Kidney (tissue), 14 donors: ENCODE results near the gene PTPRT. TPM values are rescaled to one million over a fixed set of nuclear protein-coding genes. Genes with fewer than 3 reads are reported as not detected.

Source experiments
- DNase-seq, 5 donors: peaks; one replicate each; pipeline ENCODE4 v3.0.0-alpha.2; 2013 to 2020
- FAIRE-seq: peaks from 2 replicates; lab custom pipeline; 2012; peaks lifted over from hg19 to GRCh38; lab: Jason Lieb, UNC
- H3K27ac ChIP-seq, 2 donors: one replicate each; pipeline ENCODE4 v1.7.0; 2013; ENCODE audit warnings: low read depth in 2 of 2, low read length in 2 of 2, inconsistent platforms in 1 of 2
- H3K27me3 ChIP-seq: one replicate; pipeline ENCODE4 v1.7.1; 2013; ENCODE audit warnings: low read length, inconsistent platforms; ENCODE audit not compliant: control insufficient read depth, insufficient read depth
- H3K36me3 ChIP-seq, 3 donors: one replicate each; pipeline versions ENCODE4 v1.7.0 to v1.7.1; 2013; ENCODE audit warnings: low read length in 3 of 3, control low read depth in 1 of 3, inconsistent platforms in 1 of 3; ENCODE audit not compliant: insufficient read depth in 3 of 3, control insufficient read depth in 2 of 3
- H3K4me1 ChIP-seq, 3 donors: one replicate each; pipeline versions ENCODE4 v1.7.0 to v1.7.1; 2013; ENCODE audit warnings: low read length in 3 of 3, inconsistent platforms in 1 of 3, low read depth in 1 of 3; ENCODE audit not compliant: control insufficient read depth in 2 of 3, insufficient read depth in 2 of 3
- H3K4me3 ChIP-seq, 3 donors: one replicate each; pipeline versions ENCODE4 v1.7.0 to v1.8.1; 2013; ENCODE audit warnings: low read length in 3 of 3, control low read depth in 1 of 3, inconsistent platforms in 1 of 3
- H3K9ac ChIP-seq, 3 donors: one replicate each; pipeline versions ENCODE4 v1.7.0 to v1.7.1; 2013; ENCODE audit warnings: low read length in 3 of 3, control low read depth in 1 of 3, inconsistent platforms in 1 of 3
- H3K9me3 ChIP-seq, 3 donors: one replicate each; pipeline versions ENCODE4 v1.7.0 to v1.7.1; 2013; ENCODE audit warnings: low read length in 3 of 3, control low read depth in 1 of 3, inconsistent platforms in 1 of 3; ENCODE audit not compliant: control insufficient read depth in 2 of 3, insufficient read depth in 1 of 3
- intact Hi-C: fragments of 100-400 bp; cut with DNase I; formaldehyde crosslinking; loops from one replicate; pipeline ENCODE4 v1.11.1; 2022
- polyA plus RNA-seq: library from polyadenylated mRNA; stranded (reverse); fragments of 350-450 nt; fragmentation: Illumina TruSeq; extraction: RNeasy Lipid Tissue Mini Kit (QIAGEN cat#74804); gene quantifications from one replicate; pipeline ENCODE4 v1.2.3, GENCODE V29; 2014; ENCODE audit warnings: low read depth, low replicate concordance; ENCODE audit not compliant: insufficient read depth
- total RNA-seq: library from RNA; stranded (reverse); fragmentation: NEBNext Ultra II Directional; extraction: Animal tissue kit (Norgen Biotek cat#: 25700); gene quantifications from one replicate; pipeline ENCODE4 v1.2.1, GENCODE V29; 2021
- TF ChIP-seq, protein P1 (sequence below): IDR thresholded peaks from 3 replicates; pipeline ENCODE4 v1.5.1; 2012; ENCODE audit warnings: mild to moderate bottlenecking, moderate library complexity, borderline replicate concordance; ENCODE audit not compliant: insufficient read depth; ENCODE audit errors: extremely low read depth
- donor health status: control.
- donor health status: control.
- donor health status: control.
- donor health status: control.
- donor health status: control.
- donor health status: DM: yes; HTN: yes; CAD: no.
- donor health status: Normal renal cell carcinoma (clear cell type).

Gene PTPRT
- total and polyA plus RNA-seq, 2 donors from 2014 or later: 0.60 TPM; not detected in 1

DNA sequence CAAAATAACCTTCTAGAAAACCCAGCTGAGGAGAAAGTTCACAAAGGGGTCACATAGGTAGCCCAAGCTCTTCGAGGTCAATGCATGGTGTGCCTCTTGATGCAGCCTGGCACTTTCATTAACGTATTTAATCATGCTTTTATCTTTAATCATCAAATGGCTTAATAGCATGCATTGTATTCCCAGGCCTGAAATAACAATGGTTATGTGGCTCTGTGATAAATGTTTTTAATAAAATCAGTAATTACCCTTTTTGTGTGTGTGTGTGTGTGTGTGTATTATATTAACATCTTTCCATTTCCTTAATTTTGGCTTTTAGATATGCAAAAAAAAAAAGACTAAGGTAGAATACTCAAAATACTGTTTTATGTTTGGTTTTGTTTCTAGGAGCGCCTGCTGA lies 681.8 kb downstream of the PTPRT start:
- no peak for DNase-seq
- no peak overlapping the region for H3K9ac ChIP-seq

DNA sequence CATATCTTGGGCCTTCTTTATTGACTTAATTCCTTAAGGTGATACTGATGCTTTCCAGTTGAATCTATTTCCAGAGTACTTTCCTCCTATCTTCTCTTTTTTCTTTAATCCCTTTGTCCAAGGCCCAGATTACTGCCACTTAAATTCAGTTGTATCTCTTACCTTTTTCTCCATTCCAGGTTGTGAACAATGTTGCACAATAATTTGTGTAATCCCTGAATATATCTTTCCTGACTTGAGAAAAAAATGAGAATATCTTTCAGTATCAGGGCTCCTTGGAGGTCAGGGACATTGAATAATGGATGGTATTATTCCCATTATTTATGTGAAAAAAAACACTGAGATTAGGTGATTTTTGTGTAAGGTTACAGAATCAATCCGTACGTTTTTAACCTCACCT lies 683.3 kb downstream of the PTPRT start:
- TF ChIP-seq, protein P1, sequence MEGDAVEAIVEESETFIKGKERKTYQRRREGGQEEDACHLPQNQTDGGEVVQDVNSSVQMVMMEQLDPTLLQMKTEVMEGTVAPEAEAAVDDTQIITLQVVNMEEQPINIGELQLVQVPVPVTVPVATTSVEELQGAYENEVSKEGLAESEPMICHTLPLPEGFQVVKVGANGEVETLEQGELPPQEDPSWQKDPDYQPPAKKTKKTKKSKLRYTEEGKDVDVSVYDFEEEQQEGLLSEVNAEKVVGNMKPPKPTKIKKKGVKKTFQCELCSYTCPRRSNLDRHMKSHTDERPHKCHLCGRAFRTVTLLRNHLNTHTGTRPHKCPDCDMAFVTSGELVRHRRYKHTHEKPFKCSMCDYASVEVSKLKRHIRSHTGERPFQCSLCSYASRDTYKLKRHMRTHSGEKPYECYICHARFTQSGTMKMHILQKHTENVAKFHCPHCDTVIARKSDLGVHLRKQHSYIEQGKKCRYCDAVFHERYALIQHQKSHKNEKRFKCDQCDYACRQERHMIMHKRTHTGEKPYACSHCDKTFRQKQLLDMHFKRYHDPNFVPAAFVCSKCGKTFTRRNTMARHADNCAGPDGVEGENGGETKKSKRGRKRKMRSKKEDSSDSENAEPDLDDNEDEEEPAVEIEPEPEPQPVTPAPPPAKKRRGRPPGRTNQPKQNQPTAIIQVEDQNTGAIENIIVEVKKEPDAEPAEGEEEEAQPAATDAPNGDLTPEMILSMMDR: no peak
- DNase-seq: no peak
- no peaks in the 10 kb centered on the region for H3K27me3 ChIP-seq
- intact Hi-C loops: no loop called here
- no peaks in the 10 kb centered on the region for H3K36me3 ChIP-seq
- H3K4me3 ChIP-seq: no peak overlapping the region
- H3K9ac ChIP-seq: no peak overlapping the region
- H3K4me1 ChIP-seq: no peaks in the 10 kb centered on the region
- H3K27ac ChIP-seq: no peak overlapping the region
- no peak for FAIRE-seq
- no peaks in the 10 kb centered on the region for H3K9me3 ChIP-seq

More for the DNA sequence above, 681.8 kb downstream of the PTPRT start:
- H3K9me3 ChIP-seq: no peaks in the 10 kb centered on the region
- FAIRE-seq: no peak
- no peaks in the 10 kb centered on the region for H3K36me3 ChIP-seq
- intact Hi-C loops: no loop called here
- H3K4me3 ChIP-seq: no peak overlapping the region
- H3K27me3 ChIP-seq: no peaks in the 10 kb centered on the region
- H3K27ac ChIP-seq: no peak overlapping the region
- H3K4me1 ChIP-seq: no peaks in the 10 kb centered on the region
- TF ChIP-seq, protein P1: no peak

DNA sequence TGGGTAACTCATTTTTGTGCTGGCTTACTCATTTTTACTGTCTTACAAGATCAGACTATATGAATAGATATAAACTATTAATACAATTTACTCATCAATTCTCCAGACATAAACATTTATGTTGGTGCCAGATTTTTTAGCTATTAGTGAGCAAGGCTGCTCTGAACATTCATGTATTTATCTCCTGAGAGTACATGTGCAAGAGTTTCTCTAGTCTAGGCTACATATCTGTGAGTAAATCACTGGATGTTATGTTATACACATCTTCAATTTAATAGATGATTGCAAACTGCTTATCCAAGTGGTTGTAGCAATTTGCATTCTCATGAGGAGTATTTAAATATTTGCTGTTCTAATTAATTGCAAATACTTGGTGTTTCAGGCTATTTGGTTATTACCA lies 687.1 kb downstream of the PTPRT start:
- FAIRE-seq (no peak), DNase-seq (no peak)
- intact Hi-C loops: no loop called here
- Histone ChIP-seq H3K9me3 (no peaks in the 10 kb centered on the region), H3K27me3 (no peaks in the 10 kb centered on the region), H3K27ac (no peak overlapping the region), H3K36me3 (no peaks in the 10 kb centered on the region), H3K9ac (no peak overlapping the region), H3K4me1 (no peaks in the 10 kb centered on the region), H3K4me3 (no peak overlapping the region)
- TF ChIP-seq, protein P1: no peak

DNA sequence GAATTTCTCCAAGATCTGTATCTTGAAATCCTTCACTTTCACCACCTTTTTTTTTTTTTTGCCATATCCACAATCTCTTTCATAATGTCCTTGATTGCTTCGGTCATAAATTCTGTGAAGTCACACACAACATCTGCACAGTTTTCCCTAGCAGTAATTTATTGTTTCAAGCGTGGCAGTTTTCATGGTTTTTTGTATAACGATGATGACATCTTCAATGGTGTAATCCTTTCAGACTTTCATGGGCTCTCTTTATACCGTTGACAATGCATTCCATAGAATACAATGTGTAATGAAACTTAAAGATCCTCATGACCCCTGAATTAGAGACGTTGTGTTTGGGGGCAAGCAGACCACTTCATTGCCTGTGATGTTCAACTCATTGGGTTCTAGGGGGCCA lies 693.1 kb downstream of the PTPRT start:
- TF ChIP-seq, protein P1: no peak
- Histone ChIP-seq H3K4me3 (no peak overlapping the region), H3K4me1 (no peaks in the 10 kb centered on the region), H3K27me3 (no peaks in the 10 kb centered on the region), H3K27ac (no peak overlapping the region), H3K36me3 (no peaks in the 10 kb centered on the region), H3K9me3 (no peaks in the 10 kb centered on the region), H3K9ac (no peak overlapping the region)
- intact Hi-C loops: no loop called here
- DNase-seq (no peak), FAIRE-seq (no peak)
